H1 (cell line): ENCODE results near the gene TPPP2. TPM values are rescaled to one million over a fixed set of nuclear protein-coding genes. Genes with fewer than 3 reads are reported as not detected.

ENCODE experiments used
- BACH1 ChIP-seq: IDR thresholded peaks from 2 replicates; pipeline ENCODE4 v1.6.1; 2012; ENCODE audit warnings: low read length, improper control_type of control experiment
- EP300 ChIP-seq, 2 experiments: IDR thresholded peaks; 1 replicate in 1 of 2; 2 replicates in 1 of 2; pipeline ENCODE4 v1.6.1; 2011 to 2012; ENCODE audit warnings: low read depth in 2 of 2, low read length in 2 of 2, mild to moderate bottlenecking in 2 of 2, borderline replicate concordance in 1 of 2, inconsistent platforms in 1 of 2, moderate library complexity in 1 of 2
- HDAC2 ChIP-seq, 2 experiments: fragments of 300-600 bp in 1 of 2; sonication (generic) in 1 of 2; IDR thresholded peaks; 2 replicates each; pipeline ENCODE4 v1.6.1; 2011 to 2012; ENCODE audit warnings: low read depth in 2 of 2, low read length in 2 of 2, mild to moderate bottlenecking in 2 of 2, moderate library complexity in 2 of 2, borderline replicate concordance in 1 of 2, inconsistent platforms in 1 of 2
- HDAC6 ChIP-seq: IDR thresholded peaks from one replicate; pipeline ENCODE4 v1.7.1; 2012; ENCODE audit warnings: low read depth, mild to moderate bottlenecking, inconsistent platforms, low read length, moderate library complexity
- KDM5A ChIP-seq: fragments of 200-600 bp; IDR thresholded peaks from 2 replicates; pipeline ENCODE4 v1.7.1; 2012; ENCODE audit warnings: mild to moderate bottlenecking, low read length, inconsistent platforms, mixed read lengths
- MAX ChIP-seq: IDR thresholded peaks from 2 replicates; pipeline ENCODE4 v1.6.1; 2012; ENCODE audit warnings: inconsistent platforms
- RNF2 ChIP-seq: fragments of 200-900, 300-1000 bp; sonication (generic); IDR thresholded peaks from 2 replicates; pipeline ENCODE4 v1.7.1; 2016; ENCODE audit warnings: borderline replicate concordance, low read depth, mild to moderate bottlenecking, antibody characterized with exemption, low read length; ENCODE audit not compliant: poor library complexity, severe bottlenecking; ENCODE audit errors: missing control alignments
- SP4 ChIP-seq: IDR thresholded peaks from 2 replicates; pipeline ENCODE4 v1.6.1; 2012; ENCODE audit warnings: low read length, inconsistent platforms
- polyA plus RNA-seq, 7 experiments: library from polyadenylated mRNA; depleted of rRNA in 3 of 7; stranded (reverse) in 5 of 7; unstranded in 2 of 7; fragments of >200 nt in 5 of 7; fragments of 200-250 nt in 2 of 7; gene quantifications; 1 replicate in 5 of 7; 2 replicates in 1 of 7; 4 replicates in 1 of 7; pipeline versions ENCODE4 v1.2.1 to v1.2.3, GENCODE V29; 2011 to 2013; ENCODE audit warnings: missing spikeins in 2 of 7, mixed read lengths in 2 of 7
- total RNA-seq: library from RNA; stranded (reverse); fragmentation: NEBNext Ultra II Directional; extraction: Animal tissue kit (Norgen Biotek cat#: 25700); gene quantifications from 2 replicates; pipeline ENCODE4 v1.2.1, GENCODE V29; 2021

The TPPP2 gene
- total and polyA plus RNA-seq, 2 of the 8 experiments (the other 6 are each of a cell fraction or from before 2014, with no cell fraction given) = not detected

- TF ChIP-seq EP300 (IDR thresholded peaks at IDR 0.05; ENCODE audit: borderline replicate concordance in 1 of 2, low read depth in 2 of 2, low read length in 2 of 2) = no peak
- TF ChIP-seq SP4 = no peak
- no peak for TF ChIP-seq HDAC2 (IDR thresholded peaks at IDR 0.05; ENCODE audit: borderline replicate concordance in 1 of 2, low read depth in 2 of 2, low read length in 2 of 2)
- no peak for TF ChIP-seq MAX
- no peak for TF ChIP-seq RNF2
- TF ChIP-seq BACH1 = no peak
- no peak for TF ChIP-seq KDM5A
- no peak for TF ChIP-seq HDAC6
Observed at GRCh38 chr14:21056520-21057163, 26.6 kb downstream of the TPPP2 start (continued).
